ENCODE data around the gene XYLT1.

The XYLT1 gene

DNA sequence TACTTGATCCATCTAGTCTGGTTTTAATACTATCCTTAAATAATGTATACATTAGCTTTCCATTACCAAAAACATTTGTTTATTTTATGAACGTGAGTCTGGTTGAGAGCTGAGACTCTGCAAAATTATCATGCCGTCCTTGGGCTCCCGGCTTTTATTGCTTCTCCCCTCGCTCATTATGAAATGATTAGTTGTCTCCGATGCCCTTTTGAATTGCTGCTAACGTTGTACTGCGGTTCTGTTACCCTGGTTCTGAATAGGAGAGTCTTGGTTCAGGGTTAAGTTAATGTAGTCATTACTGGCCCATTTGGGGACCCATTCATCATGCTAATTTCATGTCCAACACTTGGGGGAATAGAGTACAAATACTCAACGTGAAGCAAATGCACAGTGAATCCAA is 12.8 kb downstream of the XYLT1 start:
- no peak for DNase-seq

DNA sequence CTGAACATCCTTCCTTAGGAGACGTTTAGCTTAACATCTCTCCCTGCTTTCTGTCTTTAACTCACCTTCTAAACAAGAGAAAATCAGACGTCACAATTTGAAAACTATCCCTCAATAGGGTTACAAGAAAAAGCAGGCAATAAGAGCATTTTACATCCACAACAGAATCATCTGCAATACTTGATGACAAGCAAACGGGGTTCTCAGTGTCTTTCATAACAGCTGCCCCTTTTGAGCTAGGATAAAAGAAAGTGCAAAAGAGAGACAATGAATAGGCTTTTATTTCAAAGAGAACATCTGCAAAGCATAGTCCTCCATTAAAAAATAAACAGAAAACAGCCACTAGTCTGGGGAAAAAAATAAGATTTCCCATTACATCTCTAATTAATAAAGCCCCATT is 13.2 kb downstream of the XYLT1 start:
- DNase-seq, result no peak

DNA sequence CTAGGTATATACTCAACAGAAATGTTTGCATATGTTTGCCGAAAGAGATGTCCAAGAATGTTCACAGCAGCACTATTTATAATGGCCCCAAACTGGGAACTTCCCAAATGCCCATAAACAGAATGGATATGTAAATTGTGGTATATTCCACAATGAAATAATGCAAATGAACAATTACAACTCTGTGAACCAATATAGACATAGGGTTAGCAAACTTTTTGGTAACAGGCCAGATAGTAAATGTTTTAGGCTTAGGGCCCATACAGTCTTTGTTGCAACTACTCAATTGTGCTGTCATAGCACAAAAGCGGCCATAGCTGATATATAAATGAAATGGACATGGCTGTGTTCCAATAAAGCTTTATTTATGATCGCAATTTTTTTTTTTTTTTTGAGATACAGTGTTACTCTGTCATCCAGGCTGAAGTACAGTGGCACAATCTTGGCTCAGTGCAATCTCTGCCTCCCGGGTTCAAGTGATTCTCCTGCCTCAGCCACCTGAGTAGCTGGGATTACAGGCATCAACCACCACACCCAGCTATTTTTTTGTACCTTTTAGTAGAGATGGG is 16.5 kb downstream of the XYLT1 start:
- DNase-seq, result peak; percentile 69 to 77

DNA sequence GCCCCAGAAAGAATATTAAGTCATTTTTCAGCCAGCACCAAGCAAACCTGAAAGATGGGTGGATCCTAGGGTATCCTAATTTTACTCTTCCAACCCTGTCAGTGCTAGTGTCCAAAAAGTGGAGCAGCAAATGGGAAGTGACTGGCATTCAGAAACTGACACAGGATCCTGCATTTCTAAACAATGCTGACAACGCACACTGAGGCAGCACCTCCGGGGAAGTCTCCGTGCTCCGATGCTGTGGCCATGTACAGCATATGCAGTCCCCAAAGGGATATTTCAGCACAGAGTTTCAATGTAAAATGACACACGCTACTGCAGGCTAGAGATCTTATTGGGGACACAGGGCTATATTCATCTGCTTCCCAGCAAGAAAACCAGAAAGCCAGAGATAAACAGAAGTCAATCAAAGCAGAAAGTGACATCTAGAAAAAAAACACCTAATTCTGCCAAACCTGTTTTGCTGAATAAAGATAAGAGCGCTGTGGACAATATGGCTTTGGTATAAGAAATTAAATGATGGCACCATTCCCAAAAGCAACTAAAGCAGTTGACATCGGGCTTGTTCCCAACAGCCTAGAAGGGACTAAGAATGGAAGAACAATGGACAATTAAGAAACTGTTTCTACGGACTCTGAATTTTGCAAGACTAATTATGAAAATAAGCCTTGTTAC is 17.3 kb downstream of the XYLT1 start:
- no peak for DNase-seq

DNA sequence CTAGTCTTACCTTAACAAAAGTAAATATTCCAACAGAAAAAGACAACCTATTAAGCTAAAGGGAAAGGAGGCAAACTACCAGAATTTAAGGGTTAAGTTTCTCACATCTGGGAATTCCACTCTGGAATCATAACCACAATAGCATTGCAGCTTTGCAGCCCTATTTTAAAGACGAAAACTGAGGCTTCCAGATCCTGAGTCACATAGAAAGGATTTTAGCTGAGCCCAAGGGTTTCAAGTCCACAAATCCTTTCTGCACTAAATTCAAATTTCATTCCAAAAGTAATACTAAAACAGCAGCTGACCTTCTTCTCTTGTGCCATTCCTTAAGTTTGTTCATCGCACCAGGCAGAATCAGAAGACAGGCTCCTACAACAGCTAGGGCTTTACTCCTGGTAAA is 17.8 kb downstream of the XYLT1 start:
- DNase-seq, result no peak

DNA sequence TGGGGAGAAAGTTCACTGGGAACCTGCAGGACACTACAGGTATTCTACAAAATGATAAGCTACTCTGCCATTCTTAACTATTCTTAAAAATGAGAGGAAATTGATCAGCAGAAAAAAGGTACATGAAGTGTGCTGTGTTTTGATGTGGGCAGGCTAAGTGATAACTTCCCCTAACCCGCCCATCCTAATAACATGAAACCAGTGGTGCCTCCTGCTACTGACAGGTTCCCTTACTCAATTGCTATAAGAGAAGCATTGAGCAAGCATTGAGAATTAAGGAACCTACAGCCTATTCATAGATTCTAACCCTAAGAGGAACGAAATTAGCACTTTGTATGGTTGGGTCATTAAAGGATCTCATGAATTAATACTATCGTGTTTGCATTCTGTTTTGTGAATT is 18.9 kb downstream of the XYLT1 start:
- DNase-seq, result peak; percentile 72 to 87

DNA sequence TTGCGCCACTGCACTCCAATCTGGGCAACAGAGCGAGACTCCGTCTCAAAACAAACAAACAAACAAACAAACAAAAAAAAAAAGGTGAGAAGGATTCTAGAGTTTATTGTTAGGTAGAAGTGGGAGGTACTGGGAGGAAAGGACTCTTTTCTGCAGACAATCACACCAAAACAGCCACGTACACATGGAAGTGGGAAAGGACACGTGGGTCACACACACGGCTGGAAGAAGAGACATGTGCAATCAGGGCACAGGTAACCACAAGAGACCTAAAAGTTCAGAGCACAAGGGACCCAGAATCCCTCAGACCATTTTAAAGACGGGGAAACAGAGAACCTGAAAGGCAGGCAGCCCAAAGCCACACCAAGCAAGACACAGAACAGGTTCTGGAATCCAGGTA is 20.5 kb downstream of the XYLT1 start:
- DNase-seq, result no peak

DNA sequence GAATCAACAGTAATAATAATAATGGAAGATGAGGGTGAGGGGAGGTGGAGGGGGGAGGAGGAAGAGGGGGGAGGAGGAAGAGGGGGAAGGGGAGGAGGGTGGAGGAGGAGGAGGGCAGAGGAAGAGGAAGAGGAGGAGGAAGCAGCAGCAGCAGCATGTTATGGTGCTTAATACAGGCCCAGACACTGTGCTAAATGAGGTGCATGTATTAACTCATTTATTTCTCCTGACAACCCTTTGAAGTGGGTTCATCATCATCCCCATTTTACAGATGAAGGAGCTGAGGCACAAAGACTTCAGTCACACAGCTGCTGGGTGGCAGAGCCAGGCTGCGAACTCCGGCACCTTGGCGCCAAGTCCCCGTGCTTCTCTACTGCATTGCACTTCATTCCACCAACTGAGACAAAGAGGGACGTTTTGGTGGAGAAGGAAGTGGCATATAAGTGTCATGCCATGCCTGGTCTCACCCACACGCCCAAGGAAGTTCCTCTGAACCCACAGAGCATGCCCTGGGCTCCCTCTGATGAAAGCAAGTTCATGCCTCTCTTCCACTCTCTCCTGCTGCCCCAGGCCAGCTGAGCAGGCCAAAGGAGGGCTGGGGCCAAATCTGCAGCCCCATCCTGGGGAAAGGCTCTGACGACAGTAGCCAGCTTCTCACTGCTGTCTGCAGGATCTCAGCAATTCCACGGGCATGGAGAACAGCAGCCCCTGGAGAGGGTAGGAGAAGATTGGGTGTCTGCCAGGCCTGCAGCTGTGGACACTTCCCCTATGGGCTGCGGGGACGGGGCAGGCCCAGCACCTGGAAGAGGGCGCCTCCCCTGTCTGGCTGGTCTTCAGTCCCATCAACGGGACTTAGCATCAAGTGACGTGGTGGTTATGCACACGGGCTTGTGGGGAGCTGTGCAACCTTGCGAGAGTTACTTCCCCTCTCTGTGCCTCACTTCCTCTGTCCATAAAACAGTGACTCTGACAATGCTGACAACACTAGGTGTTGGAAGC is 21.8 kb downstream of the XYLT1 start:
- peak; percentile 77 to 86 for DNase-seq

DNA sequence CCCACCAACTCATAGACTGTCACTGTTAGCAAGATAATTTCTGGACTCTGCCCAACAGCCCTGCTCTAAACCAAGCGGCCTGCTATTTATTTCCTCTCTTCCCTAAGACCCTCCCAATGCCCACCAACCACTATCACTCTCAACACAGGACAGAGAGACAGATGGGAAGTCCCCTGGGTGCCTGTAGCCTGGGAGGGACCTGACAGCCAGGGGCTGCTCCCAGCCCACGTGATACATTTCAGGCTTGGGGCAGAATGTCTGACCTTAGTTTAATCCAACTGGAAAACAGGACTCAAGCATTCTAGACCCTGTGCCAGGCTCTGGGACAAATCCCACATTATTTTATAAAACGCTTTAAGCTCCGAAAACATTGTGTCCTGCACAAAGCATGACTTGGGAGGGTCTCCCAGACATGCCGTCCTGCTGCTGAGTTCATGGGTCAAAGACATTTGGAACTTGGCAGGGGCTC is 23.6 kb downstream of the XYLT1 start:
- no peak for DNase-seq

DNA sequence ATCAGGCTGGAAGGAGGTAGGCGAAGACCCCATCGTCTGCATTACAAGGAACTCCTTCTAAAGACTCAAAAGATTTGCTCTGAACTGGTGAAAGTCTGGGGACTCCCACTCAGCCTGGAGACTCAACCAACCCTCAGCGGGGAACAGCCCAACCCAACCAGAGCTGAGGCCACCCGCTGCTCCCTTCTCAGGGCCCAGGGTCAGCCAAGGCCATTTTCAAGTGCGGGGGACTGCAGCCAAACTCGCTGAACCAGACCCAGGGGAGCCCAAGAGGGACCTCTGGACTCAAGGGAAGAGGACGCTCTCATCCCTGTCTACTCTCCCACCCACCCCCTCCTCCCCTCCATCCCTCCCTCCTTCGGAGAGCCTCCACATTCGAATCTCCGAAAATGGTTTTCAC is 24.1 kb downstream of the XYLT1 start:
- no peak for DNase-seq

DNA sequence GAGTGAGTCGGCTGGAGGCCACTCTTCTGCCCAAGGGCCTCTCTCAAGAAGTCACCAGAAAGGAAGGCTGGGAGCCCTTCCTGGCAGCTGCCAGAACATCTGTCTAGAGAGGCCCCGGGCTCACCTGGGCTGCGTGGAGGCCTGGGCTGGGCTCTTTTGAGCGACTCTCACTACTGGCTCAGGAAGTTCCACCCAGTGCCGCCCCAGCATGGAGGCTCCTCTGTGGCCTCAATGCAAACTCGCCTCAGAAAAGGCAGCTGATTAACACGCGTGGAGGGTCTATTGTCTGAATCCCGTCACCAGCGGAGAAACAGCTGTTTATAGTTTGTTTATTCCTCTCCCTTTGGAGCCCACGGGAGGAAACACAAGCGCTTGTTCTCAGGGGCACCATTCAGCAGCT is 25.3 kb downstream of the XYLT1 start:
- DNase-seq, result no peak

DNA sequence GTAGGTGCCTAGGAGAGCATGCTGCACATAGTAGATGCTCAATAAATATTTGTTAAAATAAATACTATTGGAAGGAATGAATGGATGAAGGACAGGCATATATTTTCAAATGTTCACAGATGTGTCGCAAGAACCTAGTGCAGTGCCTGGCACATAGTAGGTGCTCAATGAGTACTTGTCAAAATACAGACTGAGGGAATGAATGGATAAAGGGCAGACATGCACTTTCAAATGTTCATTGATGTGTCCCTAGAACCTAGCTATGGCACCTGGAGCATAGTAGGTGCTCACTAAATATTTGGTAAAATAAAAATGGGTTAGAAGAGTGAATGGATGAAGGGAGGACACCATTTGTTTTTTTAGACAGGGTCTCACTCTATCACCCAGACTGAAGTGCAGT is 26.1 kb downstream of the XYLT1 start:
- no peak for DNase-seq

DNA sequence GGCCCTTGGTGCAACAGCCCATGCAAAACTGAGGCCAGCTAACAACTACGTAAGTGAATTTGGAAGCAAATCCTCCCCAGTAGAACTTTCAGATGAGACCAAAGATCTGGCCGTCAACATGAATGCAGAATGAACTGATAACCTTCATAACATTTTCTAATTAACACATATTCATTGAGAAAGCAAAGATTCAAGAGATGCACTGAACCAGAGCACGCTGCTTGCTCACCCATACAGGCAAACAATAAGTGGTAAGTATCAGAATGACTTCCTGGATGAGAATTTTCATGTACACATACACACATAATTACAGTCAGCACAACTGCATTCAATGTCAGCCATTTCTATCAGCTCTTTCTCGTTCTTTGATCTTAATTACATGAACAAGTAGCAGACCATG is 30.6 kb downstream of the XYLT1 start:
- no peak for DNase-seq

DNA sequence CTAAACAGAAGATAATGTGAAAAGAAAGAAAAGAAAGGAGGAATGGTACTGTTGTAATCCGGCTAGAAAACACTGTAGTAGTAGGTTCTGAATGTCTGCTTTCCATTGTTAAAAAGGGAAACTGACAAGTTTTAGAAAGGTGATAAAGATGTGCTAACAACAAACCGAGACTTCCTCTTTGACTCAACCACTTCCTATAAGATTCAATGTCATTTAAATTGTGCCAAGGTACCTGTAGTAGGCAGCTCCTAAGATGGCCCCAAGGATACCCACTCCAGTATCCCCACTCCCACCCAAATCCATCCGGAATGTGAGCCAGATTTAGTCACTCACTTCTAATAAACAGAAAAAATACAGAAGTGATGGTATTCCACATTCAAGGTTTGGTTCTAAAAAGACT is 31.2 kb downstream of the XYLT1 start:
- no peak for DNase-seq

DNA sequence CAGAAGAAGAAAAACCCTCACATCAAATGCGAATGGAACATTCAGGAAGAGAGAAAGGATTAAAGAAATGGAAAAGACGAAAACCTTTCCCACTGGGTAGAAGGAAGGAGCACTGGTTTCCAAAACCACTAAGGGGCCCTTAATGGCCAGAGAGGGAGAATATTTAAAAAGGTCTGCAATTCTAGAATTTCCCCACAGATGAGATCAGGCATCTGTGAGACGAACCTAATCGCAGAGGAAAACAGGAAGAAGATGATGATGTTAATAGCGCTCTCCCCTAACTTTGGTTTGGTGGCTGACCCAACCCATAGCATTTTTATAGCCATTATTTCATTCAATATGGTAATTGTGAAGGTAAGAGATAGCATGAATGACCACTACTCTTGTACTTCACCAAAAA is 32.8 kb downstream of the XYLT1 start:
- peak; percentile 60 to 67 for DNase-seq

DNA sequence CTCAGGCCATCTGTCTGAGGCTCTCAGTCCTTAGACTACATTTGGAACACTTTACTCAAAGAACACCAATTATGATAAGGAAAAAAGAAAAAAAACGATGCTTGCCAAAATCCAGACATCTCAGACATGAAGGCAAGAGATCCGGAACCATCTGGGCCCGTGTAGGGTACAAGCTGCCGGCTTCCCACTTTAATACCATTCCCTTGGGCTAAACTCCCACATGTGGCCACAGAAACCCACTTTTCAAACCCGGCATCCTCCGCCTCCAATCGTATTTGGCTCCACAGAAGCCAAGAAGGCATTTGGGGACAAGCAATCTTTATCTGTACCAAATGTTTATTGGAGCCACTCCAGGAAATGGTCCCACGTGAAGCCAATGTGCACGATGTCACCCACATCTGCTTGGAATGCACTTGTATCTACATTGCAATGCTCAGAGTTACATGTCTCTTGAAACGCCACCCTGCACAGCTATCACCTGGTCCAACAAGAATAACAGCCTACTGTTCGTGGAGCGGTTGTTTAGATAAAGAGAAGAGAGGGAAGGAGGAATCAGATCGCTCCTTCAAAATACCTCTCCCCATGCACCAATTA is 33.5 kb downstream of the XYLT1 start:
- DNase-seq, result no peak

DNA sequence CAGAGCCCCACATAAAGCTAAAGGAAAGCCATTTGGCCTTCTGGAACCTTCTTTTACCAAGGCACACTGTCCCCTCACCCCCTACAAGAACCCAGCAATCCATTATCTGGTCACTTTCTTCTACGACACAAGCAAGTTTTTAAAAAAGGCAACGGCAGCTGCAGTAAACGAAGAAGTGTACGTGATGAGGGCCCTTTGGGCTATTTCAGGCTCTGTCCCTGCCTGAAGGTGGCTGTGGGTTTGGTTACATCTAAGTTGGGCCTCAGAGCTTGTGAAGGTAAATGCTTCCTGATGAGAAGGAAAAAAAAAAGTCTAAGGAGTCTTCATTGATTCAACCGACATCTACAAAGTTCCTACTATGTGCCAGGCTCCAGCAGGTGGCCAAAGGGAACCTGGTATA is 35.4 kb downstream of the XYLT1 start:
- DNase-seq, result no peak

DNA sequence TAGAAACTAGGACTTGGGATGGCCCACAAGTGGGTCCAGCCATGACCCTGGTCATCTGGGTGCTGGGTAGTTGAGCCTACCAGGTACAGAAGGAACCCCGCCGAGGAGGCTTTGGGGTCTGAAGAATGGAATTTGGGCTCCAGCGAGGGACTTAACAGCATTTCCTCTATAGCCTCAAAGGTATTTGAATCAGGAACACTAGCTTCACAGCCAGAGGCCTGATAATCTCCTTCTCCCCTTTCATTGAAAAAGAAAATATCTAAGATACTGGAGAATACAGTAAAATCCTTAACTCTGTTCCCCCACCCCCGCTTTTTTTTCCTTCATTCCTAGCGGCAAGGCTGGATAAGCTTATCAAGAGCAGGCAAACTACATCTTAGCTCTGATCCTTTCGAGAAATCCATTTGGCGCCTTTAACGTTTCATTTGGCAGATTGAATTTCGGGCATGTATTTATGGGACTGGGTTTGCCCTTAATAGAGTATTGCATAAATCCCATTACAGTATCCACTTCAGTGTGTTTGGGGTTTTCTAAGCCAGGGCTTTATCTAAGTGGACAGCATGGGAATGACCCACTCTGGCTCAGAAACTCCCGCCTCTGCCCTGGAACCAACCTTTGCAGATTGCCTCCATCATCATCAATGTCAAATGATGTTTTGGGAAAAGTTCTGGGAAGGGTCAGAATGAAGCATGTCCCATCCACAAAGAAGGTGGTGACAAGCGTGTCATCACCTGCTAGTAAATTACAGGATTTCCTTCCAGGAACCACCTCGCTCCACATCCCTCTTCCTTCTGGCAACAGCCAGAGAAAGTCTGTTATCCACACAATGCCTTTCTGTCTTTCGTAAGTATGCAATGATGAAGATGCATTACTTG is 36.9 kb downstream of the XYLT1 start:
- DNase-seq, result no peak

DNA sequence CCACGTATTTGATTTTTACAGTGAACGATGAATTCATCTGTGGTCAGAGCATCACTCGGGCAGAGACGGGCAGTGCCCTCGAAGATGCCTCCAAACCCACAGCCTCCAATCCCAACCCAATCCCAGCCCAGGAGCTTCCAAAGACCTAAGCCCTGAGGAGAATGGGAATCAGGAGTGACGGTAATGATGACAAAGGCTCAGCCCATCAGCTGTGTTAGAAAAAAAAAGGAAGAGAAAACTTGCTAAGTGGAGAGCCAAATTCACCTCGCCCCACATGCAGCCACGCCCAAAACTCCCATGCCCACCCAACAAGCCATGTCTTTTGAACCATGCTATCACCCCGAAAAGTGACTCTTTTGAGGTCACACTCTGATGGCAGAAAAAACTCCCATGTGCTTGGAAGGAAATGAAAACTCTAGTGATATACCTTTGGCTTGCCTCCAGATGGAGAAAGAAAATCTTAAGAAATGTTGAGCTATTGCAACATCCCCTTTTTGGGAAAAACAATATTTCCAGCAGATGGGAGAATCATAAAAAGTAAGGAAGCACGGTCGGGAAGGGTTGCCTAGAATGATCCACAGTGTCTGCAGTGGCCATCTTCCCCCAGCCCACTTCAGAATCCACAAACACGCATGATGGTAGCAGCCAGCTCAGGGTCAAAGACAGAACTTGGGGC is 37.7 kb downstream of the XYLT1 start:
- no peak for DNase-seq

DNA sequence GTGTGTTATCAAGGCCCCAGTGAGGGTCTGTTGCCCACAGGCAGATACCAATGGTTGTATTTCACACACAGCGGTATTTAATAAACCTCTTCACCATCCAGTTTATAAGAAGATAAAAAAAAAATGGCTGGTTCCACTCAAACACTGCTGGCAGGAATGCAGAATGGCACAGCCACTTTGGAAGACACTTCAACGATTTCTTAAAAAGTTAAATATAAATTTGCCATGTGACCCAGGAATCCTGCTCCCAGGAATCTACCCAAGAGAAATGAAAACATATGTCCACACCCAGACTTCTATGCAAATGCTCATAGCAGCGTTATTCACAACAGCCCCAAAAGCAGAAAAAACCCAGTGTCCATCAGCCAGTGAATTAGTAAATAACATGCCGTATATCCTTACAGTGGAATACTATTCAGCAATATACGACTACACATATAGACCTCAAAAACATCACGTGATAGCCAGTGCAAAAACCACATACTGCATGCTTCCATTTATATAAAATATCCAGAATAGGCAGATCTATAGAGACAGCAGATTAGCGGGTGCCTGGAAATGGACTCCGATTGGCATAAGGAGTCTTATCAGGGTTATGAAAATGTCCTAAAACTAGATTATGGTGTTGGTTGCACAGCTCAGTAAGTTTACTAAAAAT is 38.7 kb downstream of the XYLT1 start:
- DNase-seq, result no peak

DNA sequence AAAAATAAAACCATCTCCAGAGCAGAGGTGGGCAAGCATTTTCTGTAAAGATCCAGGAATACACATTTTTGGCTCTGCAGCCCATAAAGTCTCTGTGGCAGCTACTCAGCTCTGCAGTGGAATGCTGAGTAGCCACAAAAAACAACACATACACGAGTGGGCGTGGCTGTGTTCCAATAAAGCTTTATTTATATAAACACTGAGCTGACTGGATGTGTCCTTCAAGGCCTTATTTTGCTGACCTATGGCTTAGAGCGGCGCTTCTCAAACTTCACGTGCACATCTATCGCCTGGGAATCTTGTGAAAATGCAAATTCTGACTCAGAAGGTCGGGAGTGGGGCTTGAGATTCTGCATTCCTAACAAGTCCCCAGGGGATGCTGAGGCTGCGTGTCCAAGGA is 39.7 kb downstream of the XYLT1 start:
- no peak for DNase-seq
